ENCODE results near the gene UGT1A8. TPM values are rescaled to one million over a fixed set of nuclear protein-coding genes. Genes with fewer than 3 reads are reported as not detected.

The UGT1A8 gene
- total and polyA plus RNA-seq, 2 of the 4 experiments (the other 2 are of a cell fraction): not detected

GRCh38 chr2:233713262-233713615 is 95.8 kb downstream of the UGT1A8 start:
- no peak overlapping the region for H3K9ac ChIP-seq (ENCODE audit: low read depth, low read length)
- H4K8ac ChIP-seq (ENCODE audit: low read depth in 2 of 2, low read length in 2 of 2): no peak overlapping the region
- POLR2A ChIA-PET (ENCODE audit: unreplicated experiment): no interaction called here
- H2BK5ac ChIP-seq (ENCODE audit: low read depth, low read length, poor library complexity, severe bottlenecking): no peak overlapping the region
- H3K56ac ChIP-seq (ENCODE audit: extremely low read depth, insufficient read depth, low read length): no peak overlapping the region
- 88% methylated on average over 6 of the region's 7 CpGs; no CpG with 5 or more reads in 1 of the 2 experiments for WGBS, 2 experiments (ENCODE audit: extremely low coverage in 2 of 2, insufficient read length in 1 of 2)
- H3K14ac ChIP-seq (replicated peaks; ENCODE audit: low read depth, low read length): no peak overlapping the region
- TF ChIP-seq MAZ (IDR thresholded peaks at IDR 0.05; ENCODE audit: borderline replicate concordance, low read depth, low read length): no peak
- TF ChIP-seq NFE2L2 (IDR thresholded peaks at IDR 0.05; ENCODE audit: low read depth, low read length): no peak
- no peak for TF ChIP-seq CTCF (conservative IDR thresholded peaks at IDR 0.05; ENCODE audit: low read depth, low read length)
- no peak for TF ChIP-seq BHLHE40 (IDR thresholded peaks at IDR 0.05; ENCODE audit: low read depth, low read length)
- no peak for TF ChIP-seq CHD1 (IDR thresholded peaks at IDR 0.05; ENCODE audit: low read depth, low read length)
- no peak for TF ChIP-seq POLR2A (IDR thresholded peaks at IDR 0.05; ENCODE audit: low read depth, low read length)
- TF ChIP-seq RCOR1 (IDR thresholded peaks at IDR 0.05; ENCODE audit: insufficient replicate concordance, low read length): no peak
- TF ChIP-seq ELK1 (IDR thresholded peaks at IDR 0.05; ENCODE audit: borderline replicate concordance, low read depth, low read length): no peak
- no peak overlapping the region for H4K5ac ChIP-seq (ENCODE audit: low read depth, low read length)
- H3K27me3 ChIP-seq (ENCODE audit: control insufficient read depth, insufficient read depth, low read length): peaks cover 4% of the 10 kb centered on the region; the same call in 1 of the 2 replicates
- H3K4me2 ChIP-seq (ENCODE audit: low read depth, low read length): no peak overlapping the region
- H3K27ac ChIP-seq (ENCODE audit: insufficient read depth, low read length): no peak overlapping the region
- H4K91ac ChIP-seq (ENCODE audit: insufficient read depth, low read depth, low read length): no peak overlapping the region
- no peak overlapping the region for H3K4ac ChIP-seq (ENCODE audit: low read depth, low read length)
- no peak overlapping the region for H3K18ac ChIP-seq (ENCODE audit: low read depth, low read length)
- H4K20me1 ChIP-seq (ENCODE audit: insufficient read depth, low read length): no peaks in the 10 kb centered on the region
- H2BK20ac ChIP-seq (ENCODE audit: low read depth, low read length): no peak overlapping the region
- intact Hi-C loops (cut with micrococcal nuclease): loop anchor here (5.0 kb wide), 3 partner anchors 156 to 1404 kb away; no protein-coding TSS in a partner anchor
- no peaks in the 10 kb centered on the region for H3K36me3 ChIP-seq (ENCODE audit: control insufficient read depth, insufficient read depth, low read length)
- CTCF ChIA-PET: no interaction called here
- no peak overlapping the region for H2BK120ac ChIP-seq (ENCODE audit: low read depth, low read length)
- no TSS peak for BruUV-seq (replicated peaks)
- H2BK15ac ChIP-seq (ENCODE audit: low read depth, low read length): no peak overlapping the region
- no peak for DNase-seq
- H3K4me3 ChIP-seq (ENCODE audit: insufficient read depth, low read depth, low read length): no peak overlapping the region
- H3K23ac ChIP-seq (ENCODE audit: low read depth, low read length): no peak overlapping the region
- ATAC-seq (ENCODE audit: low read depth): no peak
- H2AK9ac ChIP-seq (replicated peaks; ENCODE audit: low read depth, low read length, poor library complexity): no peak overlapping the region
- H3K9me1 ChIP-seq (ENCODE audit: insufficient read depth, low read length): no peaks in the 10 kb centered on the region
- dilution Hi-C loops (cut with HindIII; ENCODE audit: low sequenced_read_pairs, unreplicated experiment): no loop called here
- peaks cover 2% of the 10 kb centered on the region for H3K4me1 ChIP-seq (ENCODE audit: control insufficient read depth, insufficient read depth, low read length)
- no peak overlapping the region for H2AFZ ChIP-seq (replicated peaks; ENCODE audit: low read length, poor library complexity)
- no peaks in the 10 kb centered on the region for H3K9me3 ChIP-seq (ENCODE audit: control insufficient read depth, insufficient read depth, low read length)
- in situ Hi-C loops (cut with MboI; ENCODE audit: low sequenced_read_pairs): loop anchor here (5.0 kb wide), 1 partner anchor 266 kb away; no protein-coding TSS in a partner anchor
- H3K79me1 ChIP-seq (ENCODE audit: low read depth in 1 of 2, low read length in 2 of 2): no peaks in the 10 kb centered on the region
- no peak overlapping the region for H2AK5ac ChIP-seq (ENCODE audit: low read depth, low read length)

Data from IMR-90 (cell line).